HG03571 (cell line): ENCODE data around the gene SLFN11.
"Not testable (repeated sequence)": the region's sequence is repeated elsewhere in the genome, so short reads cannot be mapped to it uniquely, and the experiment has no call there.

Experiments
- ATAC-seq: cut with Tn5 transposase; IDR thresholded peaks from one replicate; pipeline ENCODE4 v1.9.1; 2021; ENCODE audit not compliant: unreplicated experiment

SLFN11 gene, protein sequence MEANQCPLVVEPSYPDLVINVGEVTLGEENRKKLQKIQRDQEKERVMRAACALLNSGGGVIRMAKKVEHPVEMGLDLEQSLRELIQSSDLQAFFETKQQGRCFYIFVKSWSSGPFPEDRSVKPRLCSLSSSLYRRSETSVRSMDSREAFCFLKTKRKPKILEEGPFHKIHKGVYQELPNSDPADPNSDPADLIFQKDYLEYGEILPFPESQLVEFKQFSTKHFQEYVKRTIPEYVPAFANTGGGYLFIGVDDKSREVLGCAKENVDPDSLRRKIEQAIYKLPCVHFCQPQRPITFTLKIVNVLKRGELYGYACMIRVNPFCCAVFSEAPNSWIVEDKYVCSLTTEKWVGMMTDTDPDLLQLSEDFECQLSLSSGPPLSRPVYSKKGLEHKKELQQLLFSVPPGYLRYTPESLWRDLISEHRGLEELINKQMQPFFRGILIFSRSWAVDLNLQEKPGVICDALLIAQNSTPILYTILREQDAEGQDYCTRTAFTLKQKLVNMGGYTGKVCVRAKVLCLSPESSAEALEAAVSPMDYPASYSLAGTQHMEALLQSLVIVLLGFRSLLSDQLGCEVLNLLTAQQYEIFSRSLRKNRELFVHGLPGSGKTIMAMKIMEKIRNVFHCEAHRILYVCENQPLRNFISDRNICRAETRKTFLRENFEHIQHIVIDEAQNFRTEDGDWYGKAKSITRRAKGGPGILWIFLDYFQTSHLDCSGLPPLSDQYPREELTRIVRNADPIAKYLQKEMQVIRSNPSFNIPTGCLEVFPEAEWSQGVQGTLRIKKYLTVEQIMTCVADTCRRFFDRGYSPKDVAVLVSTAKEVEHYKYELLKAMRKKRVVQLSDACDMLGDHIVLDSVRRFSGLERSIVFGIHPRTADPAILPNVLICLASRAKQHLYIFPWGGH

GRCh38 chr17:35373534-35373983, at the start of gene SLFN11:
Gene SLFN11 (minus strand): TSS chr17:35373621. CDS start chr17:35363807, 9,814 bp downstream.
- no peak for ATAC-seq

- not testable (repeated sequence) for ATAC-seq
Measured at GRCh38 chr17:35421069-35421468, 47.6 kb upstream of the SLFN11 start.

DNA sequence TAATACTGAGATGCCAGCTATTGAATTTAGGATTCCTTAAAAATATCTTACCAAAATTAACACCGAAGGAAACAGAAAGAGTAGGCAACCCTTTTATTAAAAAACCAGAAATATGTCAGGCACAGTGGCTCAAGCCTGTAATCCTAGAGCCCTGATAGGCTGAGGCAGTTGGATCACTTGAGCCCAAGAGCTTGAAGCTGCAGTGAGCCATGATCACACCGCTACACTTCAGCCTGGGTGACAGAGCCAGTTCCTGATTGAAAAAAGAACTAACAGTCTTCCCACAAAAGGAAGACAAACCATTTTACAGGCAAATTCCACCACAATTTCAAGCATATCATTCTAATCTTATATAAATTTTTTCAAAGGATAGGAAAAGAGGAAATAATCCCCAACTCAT, 43.2 kb upstream of the SLFN11 start:
- ATAC-seq = no peak

- not testable (repeated sequence) for ATAC-seq
Measured at GRCh38 chr17:35414707-35415106, 41.3 kb upstream of the SLFN11 start.

GRCh38 chr17:35414247-35414646, 40.8 kb upstream of the SLFN11 start:
- ATAC-seq = no peak

- no peak for ATAC-seq
Measured at GRCh38 chr17:35407531-35407930, 34.1 kb upstream of the SLFN11 start.

GRCh38 chr17:35406568-35406967, 33.1 kb upstream of the SLFN11 start:
- ATAC-seq = no peak

- ATAC-seq = no peak
Measured at GRCh38 chr17:35404360-35404759, 30.9 kb upstream of the SLFN11 start.

DNA sequence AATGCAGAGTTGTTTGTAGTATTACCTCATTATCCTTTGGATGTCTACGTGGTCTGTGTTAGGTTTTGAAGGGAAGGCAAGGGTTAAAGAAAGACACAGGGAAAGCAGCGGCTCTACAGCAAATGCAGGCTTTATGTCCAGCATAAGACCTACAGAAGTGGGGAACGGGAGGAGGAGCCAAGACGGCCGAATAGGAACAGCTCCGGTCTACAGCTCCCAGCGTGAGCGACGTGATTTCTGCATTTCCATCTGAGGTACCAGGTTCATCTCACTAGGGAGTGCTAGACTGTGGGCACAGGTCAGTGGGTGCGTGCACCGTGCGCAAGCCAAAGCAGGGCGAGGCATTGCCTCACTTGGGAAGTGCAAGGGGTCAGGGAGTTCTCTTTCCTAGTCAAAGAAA, 20.4 kb upstream of the SLFN11 start:
- not testable (repeated sequence) for ATAC-seq

GRCh38 chr17:35390663-35391062, 17.2 kb upstream of the SLFN11 start:
- no peak for ATAC-seq

DNA sequence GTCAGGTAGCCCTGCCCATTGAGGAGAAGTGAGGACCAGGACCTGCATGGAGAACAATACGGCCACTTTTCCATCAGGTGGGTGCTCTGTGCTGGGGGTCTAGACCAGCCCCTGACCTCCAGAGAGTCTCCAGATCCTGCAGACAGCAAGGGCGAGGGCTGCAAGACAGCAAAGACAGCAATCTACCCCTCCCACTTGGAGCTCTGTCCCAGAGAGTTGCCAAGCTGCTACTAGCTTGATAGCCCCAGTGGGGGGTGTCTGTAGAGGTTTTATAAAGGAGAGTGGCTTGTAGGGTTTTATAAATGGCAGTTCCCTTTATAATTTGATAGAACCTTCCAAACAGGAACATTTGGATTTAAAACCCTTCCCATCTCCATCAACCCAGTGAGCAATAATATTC, 16.7 kb upstream of the SLFN11 start:
- no peak for ATAC-seq

DNA sequence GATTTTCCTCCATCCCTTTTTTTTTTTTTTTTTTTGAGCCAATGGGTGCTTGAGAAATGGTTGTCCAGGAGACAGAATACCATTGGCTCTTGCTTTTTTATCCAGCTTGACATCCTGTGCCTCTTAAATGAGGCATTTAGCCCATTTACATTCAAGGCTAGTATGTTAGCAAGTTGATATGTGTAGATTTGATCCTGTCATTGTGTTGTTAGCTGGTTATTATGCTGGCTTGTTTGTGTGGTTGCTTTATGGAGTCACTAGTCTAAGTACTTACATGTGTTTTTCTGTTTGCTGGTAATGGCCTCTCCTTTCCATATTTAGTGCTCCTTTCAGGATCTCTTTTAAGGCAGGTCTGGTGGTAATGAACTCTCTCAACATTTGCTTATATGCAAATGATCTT, 14.1 kb upstream of the SLFN11 start:
- ATAC-seq = no peak

DNA sequence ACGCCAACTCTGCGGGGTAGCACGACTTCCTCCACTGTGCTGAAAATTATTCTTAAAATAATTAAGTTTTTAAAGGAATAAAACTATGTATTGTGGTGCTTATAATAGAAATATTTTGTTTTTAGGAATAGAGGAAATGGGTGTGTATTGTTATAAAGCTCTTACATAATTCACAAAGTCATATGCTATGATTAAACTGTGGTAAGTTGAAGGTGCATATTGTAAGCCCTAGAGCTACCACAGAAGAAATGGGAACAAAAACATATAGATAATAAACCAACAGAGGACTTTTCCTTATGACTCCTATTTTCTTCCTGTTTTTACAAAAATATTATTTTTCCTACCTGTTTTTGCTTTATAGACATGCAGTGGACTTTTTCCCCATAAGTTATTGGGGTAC, 4.3 kb upstream of the SLFN11 start:
- no peak for ATAC-seq

GRCh38 chr17:35377068-35377467, 3.6 kb upstream of the SLFN11 start:
- ATAC-seq = no peak

DNA sequence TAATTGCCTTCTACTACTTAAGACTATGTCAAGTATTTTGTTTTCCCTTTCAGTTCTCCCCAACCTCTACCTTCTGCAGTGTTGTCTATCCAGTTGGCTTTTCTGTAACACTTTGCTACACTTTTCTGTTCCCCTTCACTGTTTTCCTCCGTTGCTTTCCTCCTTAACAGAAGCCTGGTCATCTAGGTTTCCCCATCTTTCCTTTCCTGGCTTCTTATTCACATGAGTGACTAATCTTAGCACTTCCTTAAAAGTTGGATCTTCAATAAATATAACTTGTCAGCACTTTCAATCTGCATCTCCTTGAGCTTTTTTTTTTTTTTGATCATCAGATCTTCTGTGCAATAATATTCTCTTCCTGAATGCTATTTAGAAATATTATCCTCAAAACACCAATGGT, 2.8 kb upstream of the SLFN11 start:
- ATAC-seq = no peak

DNA sequence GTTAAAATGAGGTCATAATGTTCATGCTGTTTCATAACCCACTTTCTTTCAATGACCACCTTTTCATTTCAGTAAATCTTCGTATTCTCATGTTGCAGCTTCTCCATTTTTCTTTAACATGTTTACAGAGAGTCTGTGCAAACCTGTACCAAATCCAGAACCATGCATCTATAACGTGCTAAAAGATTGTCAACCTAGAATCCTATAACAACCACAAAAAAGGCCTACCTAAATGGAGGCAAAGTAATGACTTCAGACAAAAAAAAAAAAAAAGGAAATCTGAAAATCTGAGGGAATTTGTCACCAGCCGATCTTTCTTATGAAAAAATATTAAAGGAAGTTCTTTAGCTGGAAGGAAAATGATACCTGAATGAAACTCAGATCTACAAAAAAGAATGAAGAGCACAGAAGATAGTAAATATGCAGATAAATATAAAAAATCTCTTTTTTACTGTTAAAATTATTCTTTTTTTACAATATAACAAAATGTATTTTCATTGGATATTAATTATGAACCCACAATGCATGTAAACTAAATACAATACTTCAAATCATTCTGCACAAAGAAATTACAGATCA, 1.4 kb upstream of the SLFN11 start:
- no peak for ATAC-seq

DNA sequence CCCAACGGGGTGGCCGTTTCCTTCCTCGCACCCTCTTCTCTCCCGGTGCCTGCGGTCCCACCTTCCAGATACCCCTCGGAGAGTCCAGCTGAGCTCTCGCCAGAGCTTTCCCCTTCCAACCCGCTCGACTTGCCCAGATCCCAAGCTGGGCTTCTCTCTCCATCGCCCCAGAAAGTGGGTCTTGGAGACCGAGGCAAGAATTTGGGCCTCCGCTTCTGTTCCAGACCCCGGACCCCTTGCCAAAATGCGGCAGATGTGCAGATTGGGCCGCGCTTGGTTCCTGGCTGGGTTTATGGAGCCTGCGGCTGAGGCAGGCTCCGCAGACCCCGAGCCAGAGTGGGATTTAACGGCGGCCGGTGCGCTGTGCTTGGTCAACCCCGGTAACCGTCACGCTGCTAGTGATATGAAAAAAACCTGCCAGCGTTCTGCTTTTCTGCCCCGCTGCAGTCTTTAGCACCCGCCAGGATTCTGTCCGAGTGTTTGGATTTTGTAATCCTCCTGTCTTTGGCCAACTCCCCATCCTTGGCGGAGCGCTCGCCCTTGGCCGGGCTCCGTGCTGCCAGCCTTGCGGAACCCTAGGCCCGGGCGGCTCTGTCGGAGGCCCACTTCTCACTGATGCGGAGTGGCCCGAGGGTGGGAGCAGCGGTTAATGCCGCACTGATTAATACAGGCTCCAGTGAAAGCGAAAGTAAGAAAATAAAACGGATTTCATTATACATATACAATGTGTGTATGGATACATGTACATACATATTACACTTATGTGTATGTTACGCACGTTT, 754 bp upstream of the SLFN11 start:
- ATAC-seq = no peak

- ATAC-seq = no peak
Measured at GRCh38 chr17:35372846-35373533, 431 bp downstream of the SLFN11 start.

GRCh38 chr17:35371934-35372333, 1.5 kb downstream of the SLFN11 start:
- ATAC-seq = no peak
